H1 (cell line): ENCODE results near the gene PACS1. TPM values are rescaled to one million over a fixed set of nuclear protein-coding genes. Genes with fewer than 3 reads are reported as not detected.

Experiments used
- CTCF ChIA-PET: fragments of 300-600 bp; sonication (Branson Sonifier 250); formaldehyde crosslinking; loops from one replicate; lab custom pipeline; 2021; ENCODE audit not compliant: partially characterized antibody; lab: Charles Lee
- POLR2A ChIA-PET: fragments of 300-600 bp; sonication (Branson Sonifier 250); formaldehyde crosslinking; loops from one replicate; lab custom pipeline; 2021; ENCODE audit warnings: inconsistent platforms; ENCODE audit not compliant: partially characterized antibody; lab: Charles Lee
- DNase-seq, 2 experiments: peaks; one replicate each; pipeline versions ENCODE4 v3.0.0 to v3.0.0-alpha.2; 2010 to 2022; ENCODE audit warnings: low spot score in 2 of 2, low read depth in 1 of 2, mixed read lengths in 1 of 2
- FAIRE-seq: peaks from 2 replicates; lab custom pipeline; 2011; peaks lifted over from hg19 to GRCh38; lab: Jason Lieb, UNC
- H2AFZ ChIP-seq: 2 replicates; pipeline ENCODE4 v1.8.1; 2012; ENCODE audit warnings: low read length, inconsistent platforms
- H2AK5ac ChIP-seq: 2 replicates; pipeline ENCODE4 v1.6.1; 2013; ENCODE audit warnings: low read depth, low read length
- H2BK120ac ChIP-seq: replicated peaks from 2 replicates; pipeline ENCODE3; 2013; ENCODE audit warnings: low read depth, low read length, inconsistent platforms
- H2BK12ac ChIP-seq: 2 replicates; pipeline ENCODE4 v1.6.1; 2013; ENCODE audit warnings: low read depth, low read length
- H2BK15ac ChIP-seq: 2 replicates; pipeline ENCODE4 v1.6.1; 2013; ENCODE audit warnings: low read length
- H2BK20ac ChIP-seq: 2 replicates; pipeline ENCODE4 v1.6.1; 2013; ENCODE audit warnings: low read length
- H2BK5ac ChIP-seq: 2 replicates; pipeline ENCODE4 v1.6.1; 2013; ENCODE audit warnings: low read depth, low read length
- H3K14ac ChIP-seq: 2 replicates; pipeline ENCODE4 v1.6.1; 2013; ENCODE audit warnings: inconsistent platforms; ENCODE audit not compliant: insufficient read length
- H3K18ac ChIP-seq: 2 replicates; pipeline ENCODE4 v1.6.1; 2013; ENCODE audit warnings: low read length; ENCODE audit errors: extremely low read depth
- H3K23ac ChIP-seq: 2 replicates; pipeline ENCODE4 v1.6.1; 2013; ENCODE audit warnings: inconsistent platforms; ENCODE audit not compliant: insufficient read length
- H3K23me2 ChIP-seq: 2 replicates; pipeline ENCODE4 v1.6.1; 2013; ENCODE audit warnings: low read depth, low read length
- H3K27ac ChIP-seq: 2 replicates; pipeline ENCODE4 v1.6.1; 2011; ENCODE audit warnings: low read depth, low read length, inconsistent platforms
- H3K27me3 ChIP-seq, 4 experiments: replicated peaks in 1 of 4; 1 replicate in 1 of 4; 2 replicates in 3 of 4; pipeline versions ENCODE4 v1.6.1 to v1.8.1; 2011 to 2013; ENCODE audit warnings: low read length in 3 of 4, mild to moderate bottlenecking in 3 of 4, inconsistent platforms in 2 of 4, mixed read lengths in 2 of 4, moderate library complexity in 1 of 4; ENCODE audit not compliant: control insufficient read depth in 3 of 4, insufficient read depth in 3 of 4; ENCODE audit errors: extremely low read depth in 1 of 4
- H3K36me3 ChIP-seq, 4 experiments: 2 replicates each; pipeline versions ENCODE4 v1.6.1 to v1.8.1; 2011 to 2013; ENCODE audit warnings: mild to moderate bottlenecking in 4 of 4, low read length in 3 of 4, moderate library complexity in 2 of 4, control low read depth in 1 of 4, inconsistent platforms in 1 of 4; ENCODE audit not compliant: insufficient read depth in 4 of 4, control insufficient read depth in 2 of 4
- H3K4ac ChIP-seq: replicated peaks from 2 replicates; pipeline ENCODE3; 2013; ENCODE audit warnings: low read length, low read depth, mixed read lengths, inconsistent platforms; ENCODE audit not compliant: insufficient read length
- H3K4me1 ChIP-seq, 4 experiments: replicated peaks in 1 of 4; 1 replicate in 1 of 4; 2 replicates in 3 of 4; pipeline versions ENCODE4 v1.6.1 to v1.8.1; 2011 to 2013; ENCODE audit warnings: low read length in 3 of 4, inconsistent platforms in 2 of 4, mixed read lengths in 1 of 4; ENCODE audit not compliant: insufficient read depth in 4 of 4, control insufficient read depth in 3 of 4
- H3K4me2 ChIP-seq, 2 experiments: 2 replicates each; pipeline versions ENCODE4 v1.6.1 to v1.8.1; 2011 to 2013; ENCODE audit warnings: low read depth in 2 of 2, low read length in 2 of 2, control low read depth in 1 of 2, inconsistent platforms in 1 of 2, mild to moderate bottlenecking in 1 of 2; ENCODE audit not compliant: insufficient read depth in 1 of 2
- H3K4me3 ChIP-seq, 4 experiments: fragments of 200-600, 300-600 bp in 1 of 4; sonication (generic), shearing (Covaris generic), sonication (Bioruptor Twin) in 1 of 4; 2 replicates each; pipeline versions ENCODE4 v1.5.1 to v1.8.1; 2011 to 2016; ENCODE audit warnings: low read length in 4 of 4, low read depth in 3 of 4, control low read depth in 2 of 4, inconsistent platforms in 2 of 4, mild to moderate bottlenecking in 2 of 4, mixed read lengths in 1 of 4, moderate library complexity in 1 of 4; ENCODE audit not compliant: insufficient read depth in 2 of 4; ENCODE audit errors: extremely low read depth in 1 of 4
- H3K56ac ChIP-seq: replicated peaks from 2 replicates; pipeline ENCODE3; 2013; ENCODE audit warnings: low read depth, mild to moderate bottlenecking, mixed read lengths, low read length, inconsistent platforms; ENCODE audit not compliant: insufficient read length
- H3K79me1 ChIP-seq: 2 replicates; pipeline ENCODE4 v1.6.1; 2013; ENCODE audit warnings: low read depth, low read length, control low read depth
- H3K79me2 ChIP-seq, 2 experiments: 2 replicates each; pipeline versions ENCODE4 v1.6.1 to v1.8.1; 2012 to 2013; ENCODE audit warnings: low read length in 2 of 2, mild to moderate bottlenecking in 2 of 2, inconsistent platforms in 1 of 2; ENCODE audit not compliant: insufficient read depth in 2 of 2, control insufficient read depth in 1 of 2
- H3K9ac ChIP-seq, 4 experiments: replicated peaks in 1 of 4; 1 replicate in 1 of 4; 2 replicates in 3 of 4; pipeline versions ENCODE4 v1.6.1 to v1.8.1; 2011 to 2013; ENCODE audit warnings: low read depth in 3 of 4, low read length in 3 of 4, control low read depth in 2 of 4, mild to moderate bottlenecking in 2 of 4, moderate library complexity in 2 of 4, inconsistent platforms in 1 of 4; ENCODE audit errors: extremely low read depth in 1 of 4
- H3K9me3 ChIP-seq, 2 experiments: 2 replicates each; pipeline versions ENCODE4 v1.6.1 to v1.8.1; 2012 to 2013; ENCODE audit warnings: mild to moderate bottlenecking in 2 of 2, moderate library complexity in 2 of 2, control low read depth in 1 of 2, inconsistent platforms in 1 of 2, low read depth in 1 of 2, low read length in 1 of 2, mixed read lengths in 1 of 2; ENCODE audit not compliant: insufficient read depth in 2 of 2
- H4K20me1 ChIP-seq, 2 experiments: replicated peaks in 1 of 2; 2 replicates each; pipeline versions ENCODE3 to v1.8.1; 2011 to 2013; ENCODE audit warnings: inconsistent platforms in 2 of 2, low read length in 2 of 2, mild to moderate bottlenecking in 1 of 2; ENCODE audit not compliant: insufficient read depth in 2 of 2, control insufficient read depth in 1 of 2
- H4K5ac ChIP-seq: 2 replicates; pipeline ENCODE4 v1.6.1; 2013; ENCODE audit warnings: low read length, low read depth, mixed read lengths, inconsistent platforms; ENCODE audit not compliant: insufficient read length
- H4K8ac ChIP-seq: 2 replicates; pipeline ENCODE4 v1.8.0; 2013; ENCODE audit warnings: mild to moderate bottlenecking, moderate library complexity, low read length, inconsistent platforms; ENCODE audit not compliant: insufficient read depth; ENCODE audit errors: extremely low read depth
- H4K91ac ChIP-seq: replicated peaks from 2 replicates; pipeline ENCODE3; 2013; ENCODE audit warnings: low read length, mixed read lengths, inconsistent platforms; ENCODE audit not compliant: insufficient read length
- BACH1 ChIP-seq: IDR thresholded peaks from 2 replicates; pipeline ENCODE4 v1.6.1; 2012; ENCODE audit warnings: low read length, improper control_type of control experiment
- CREB1 ChIP-seq: IDR thresholded peaks from 2 replicates; pipeline ENCODE4 v1.6.1; 2012; ENCODE audit warnings: inconsistent platforms
- GABPA ChIP-seq: IDR thresholded peaks from 2 replicates; pipeline ENCODE4 v1.6.1; 2011; ENCODE audit warnings: mild to moderate bottlenecking, low read length, moderate library complexity, borderline replicate concordance; ENCODE audit not compliant: insufficient read depth
- GTF2F1 ChIP-seq: IDR thresholded peaks from 2 replicates; pipeline ENCODE4 v1.6.1; 2012; ENCODE audit warnings: low read depth, low read length, improper control_type of control experiment, borderline replicate concordance
- POLR2A ChIP-seq, 2 experiments: IDR thresholded peaks; 1 replicate in 1 of 2; 2 replicates in 1 of 2; pipeline ENCODE4 v1.6.1; 2011; ENCODE audit warnings: low read depth in 2 of 2, low read length in 2 of 2, mild to moderate bottlenecking in 2 of 2; ENCODE audit errors: control extremely low read depth in 1 of 2
- RXRA ChIP-seq: IDR thresholded peaks from 2 replicates; pipeline ENCODE4 v1.6.1; 2011; ENCODE audit warnings: low read depth, mild to moderate bottlenecking, low read length, moderate library complexity; ENCODE audit not compliant: insufficient read depth
- SIX5 ChIP-seq: IDR thresholded peaks from 2 replicates; pipeline ENCODE4 v1.6.1; 2011; ENCODE audit warnings: mild to moderate bottlenecking, low read depth, low read length
- SP4 ChIP-seq: IDR thresholded peaks from 2 replicates; pipeline ENCODE4 v1.6.1; 2012; ENCODE audit warnings: low read length, inconsistent platforms
- SUZ12 ChIP-seq: fragments of 200-600 bp; sonication (generic); IDR thresholded peaks from 2 replicates; pipeline ENCODE4 v1.6.1; 2012; ENCODE audit warnings: mild to moderate bottlenecking, inconsistent platforms, low read length, moderate library complexity, mixed read lengths
- TCF12 ChIP-seq: IDR thresholded peaks from 2 replicates; pipeline ENCODE4 v1.6.1; 2011; ENCODE audit warnings: low read depth, mild to moderate bottlenecking, low read length
- WGBS, 2 experiments: shearing (Covaris generic) in 1 of 2; methylation state at CpG; one replicate each; pipeline versions ENCODE4 v1.1.6 to v1.1.7; 2013 to 2015; ENCODE audit warnings: low lambda C conversion rate in 2 of 2, mixed read lengths in 2 of 2, inconsistent platforms in 1 of 2, low coverage in 1 of 2, missing lambda C conversion rate in 1 of 2; ENCODE audit not compliant: insufficient replicate concordance in 2 of 2, insufficient coverage in 1 of 2, insufficient read length in 1 of 2; ENCODE audit errors: extremely low coverage in 1 of 2, missing lambda C conversion rate in 1 of 2; 5-methylcytosine and 5-hydroxymethylcytosine counted together
- polyA plus RNA-seq, 7 experiments: library from polyadenylated mRNA; depleted of rRNA in 3 of 7; stranded (reverse) in 5 of 7; unstranded in 2 of 7; fragments of >200 nt in 5 of 7; fragments of 200-250 nt in 2 of 7; gene quantifications; 1 replicate in 5 of 7; 2 replicates in 1 of 7; 4 replicates in 1 of 7; pipeline versions ENCODE4 v1.2.1 to v1.2.3, GENCODE V29; 2011 to 2013; ENCODE audit warnings: missing spikeins in 2 of 7, mixed read lengths in 2 of 7
- total RNA-seq: library from RNA; stranded (reverse); fragmentation: NEBNext Ultra II Directional; extraction: Animal tissue kit (Norgen Biotek cat#: 25700); gene quantifications from 2 replicates; pipeline ENCODE4 v1.2.1, GENCODE V29; 2021
- TF ChIP-seq, protein P1 (sequence below), 3 experiments: IDR thresholded peaks; 1 replicate in 2 of 3; 2 replicates in 1 of 3; pipeline versions ENCODE4 v1.5.1 to v1.6.1; 2011; ENCODE audit warnings: low read length in 3 of 3, mild to moderate bottlenecking in 3 of 3, inconsistent platforms in 2 of 3, low read depth in 1 of 3, moderate library complexity in 1 of 3; ENCODE audit not compliant: insufficient read depth in 1 of 3; ENCODE audit errors: control extremely low read depth in 1 of 3

The PACS1 gene
- total and polyA plus RNA-seq, 2 of the 8 experiments (the other 6 are each of a cell fraction or from before 2014, with no cell fraction given), result 11.5 to 36.0 TPM

DNA sequence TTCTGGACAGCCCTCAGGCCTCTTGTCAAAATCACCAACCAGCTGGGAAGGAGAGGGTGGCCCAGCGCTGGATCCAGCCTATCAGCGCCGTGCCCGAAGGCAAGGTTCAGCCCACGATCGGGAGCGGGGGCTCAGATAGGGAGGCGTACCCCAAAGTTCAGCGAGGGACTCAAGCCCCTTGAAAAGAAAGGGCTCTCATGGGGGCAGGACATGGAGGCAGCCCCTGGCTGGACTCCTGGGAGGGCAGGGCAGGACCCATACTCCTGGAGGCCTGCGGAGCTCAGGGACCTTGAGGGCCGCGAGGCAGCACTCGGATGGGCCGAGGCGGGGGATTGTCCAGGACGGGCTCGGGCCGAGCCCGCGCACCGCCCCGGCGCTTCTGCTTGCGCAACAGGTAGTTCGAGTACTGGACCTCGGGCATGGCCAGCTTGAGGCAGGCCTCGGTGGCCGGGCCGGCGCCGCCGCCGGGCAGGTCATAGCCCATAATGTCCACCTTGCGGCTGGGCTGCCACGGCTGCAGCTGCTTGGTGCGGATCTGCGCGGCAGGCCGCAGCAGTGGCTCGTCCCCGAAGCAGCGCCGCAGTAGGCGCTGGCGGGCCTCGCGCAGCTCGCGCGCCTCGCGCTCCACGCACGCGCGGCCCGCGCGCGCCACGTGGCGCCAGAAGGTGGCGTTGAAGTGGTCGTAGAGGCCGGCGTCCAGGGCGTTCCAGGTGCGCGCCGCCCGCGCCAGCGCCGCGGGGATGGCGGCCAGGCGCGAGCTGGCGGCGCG is 27.7 kb upstream of the PACS1 start:
- Histone ChIP-seq H2BK12ac (no peak overlapping the region), H4K20me1 (peaks cover 0 to 2% of the 10 kb centered on the region in 2 experiments), H3K9ac (no peak overlapping the region), H3K79me2 (peaks cover 0 to 7% of the 10 kb centered on the region in 2 experiments; a peak in 1 of 4 replicates), H2BK5ac (no peak overlapping the region), H2AFZ (no peak overlapping the region), H2BK20ac (no peak overlapping the region), H2AK5ac (no peak overlapping the region), H3K4me3 (no peak overlapping the region), H4K5ac (no peak overlapping the region), H4K91ac (no peak overlapping the region), H3K4me1 (peaks cover 0 to 11% (median 5%) of the 10 kb centered on the region in 4 experiments; a peak in 5 of 7 replicates), H3K23me2 (no peaks in the 10 kb centered on the region), H3K4ac (no peak overlapping the region), H3K14ac (no peak overlapping the region), H3K4me2 (no peak overlapping the region), H3K27ac (no peak overlapping the region), H3K18ac (no peak overlapping the region), H3K36me3 (peaks cover 0 to 17% (median 8%) of the 10 kb centered on the region in 4 experiments; a peak in 5 of 8 replicates), H2BK15ac (no peak overlapping the region), H3K23ac (no peak overlapping the region), H4K8ac (no peak overlapping the region), H3K9me3 (peaks cover under 1 to 10% of the 10 kb centered on the region in 2 experiments; a peak in 3 of 4 replicates), H2BK120ac (no peak overlapping the region), H3K56ac (no peak overlapping the region), H3K27me3 (no peaks in the 10 kb centered on the region), H3K79me1 (peaks cover 3% of the 10 kb centered on the region)
- ChIA-PET CTCF (interaction anchor here (0.8 to 4.5 kb wide), 6 partner anchors 19 to 158 kb away, joined by 3 to 39 read pairs (median 4); partner anchors contain the start of gene PACS1), POLR2A (interaction anchor here (0.6 to 2.3 kb wide), 4 partner anchors 10 to 48 kb away, joined by 3 to 9 read pairs (median 3); partner anchors contain the start of gene SF3B2)
- FAIRE-seq (no peak), DNase-seq (no peak)
- WGBS, 2 experiments, result 98% methylated on average over 58 of the region's 81 CpGs; no CpG with 5 or more reads in 1 of the 2 experiments
- TF ChIP-seq GABPA (no peak), CREB1 (no peak), SIX5 (no peak), GTF2F1 (no peak), POLR2A (IDR thresholded peaks at IDR 0.05; ENCODE audit: control extremely low read depth in 1 of 2, low read depth in 2 of 2, low read length in 2 of 2) (no peak), SUZ12 (no peak), TCF12 (no peak), RXRA (no peak), BACH1 (no peak), SP4 (no peak)
- TF ChIP-seq, protein P1, sequence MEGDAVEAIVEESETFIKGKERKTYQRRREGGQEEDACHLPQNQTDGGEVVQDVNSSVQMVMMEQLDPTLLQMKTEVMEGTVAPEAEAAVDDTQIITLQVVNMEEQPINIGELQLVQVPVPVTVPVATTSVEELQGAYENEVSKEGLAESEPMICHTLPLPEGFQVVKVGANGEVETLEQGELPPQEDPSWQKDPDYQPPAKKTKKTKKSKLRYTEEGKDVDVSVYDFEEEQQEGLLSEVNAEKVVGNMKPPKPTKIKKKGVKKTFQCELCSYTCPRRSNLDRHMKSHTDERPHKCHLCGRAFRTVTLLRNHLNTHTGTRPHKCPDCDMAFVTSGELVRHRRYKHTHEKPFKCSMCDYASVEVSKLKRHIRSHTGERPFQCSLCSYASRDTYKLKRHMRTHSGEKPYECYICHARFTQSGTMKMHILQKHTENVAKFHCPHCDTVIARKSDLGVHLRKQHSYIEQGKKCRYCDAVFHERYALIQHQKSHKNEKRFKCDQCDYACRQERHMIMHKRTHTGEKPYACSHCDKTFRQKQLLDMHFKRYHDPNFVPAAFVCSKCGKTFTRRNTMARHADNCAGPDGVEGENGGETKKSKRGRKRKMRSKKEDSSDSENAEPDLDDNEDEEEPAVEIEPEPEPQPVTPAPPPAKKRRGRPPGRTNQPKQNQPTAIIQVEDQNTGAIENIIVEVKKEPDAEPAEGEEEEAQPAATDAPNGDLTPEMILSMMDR (IDR thresholded peaks at IDR 0.05; ENCODE audit: control extremely low read depth in 1 of 3, insufficient read depth in 1 of 3, low read depth in 1 of 3, low read length in 3 of 3), result no peak
